CD4-positive, CD25-positive, alpha-beta regulatory T cell (primary cell): ENCODE results near the gene OR10D3. TPM values are rescaled to one million over a fixed set of nuclear protein-coding genes. Genes with fewer than 3 reads are reported as not detected.

Experiments used
- ATAC-seq, 2 donors: fragments of 150-1000 bp; cut with Tn5 transposase; one replicate each; pipeline ENCODE4 v1.10.0; 2021; ENCODE audit warnings: low read depth in 2 of 2, moderate number of reproducible peaks in 2 of 2, moderate library complexity in 1 of 2
- DNase-seq, 3 donors: peaks; one replicate each; pipeline versions ENCODE4 v3.0.0 to v3.0.0-alpha.2; 2012 to 2022; ENCODE audit warnings: mixed read lengths in 1 of 3
- H3K27ac ChIP-seq: one replicate; pipeline ENCODE4 v1.7.0; 2013; ENCODE audit warnings: mild to moderate bottlenecking, low read length; ENCODE audit not compliant: insufficient read depth, poor library complexity, severe bottlenecking
- H3K27me3 ChIP-seq: one replicate; pipeline ENCODE4 v1.7.0; 2013; ENCODE audit warnings: low read length; ENCODE audit not compliant: control insufficient read depth, insufficient read depth
- H3K36me3 ChIP-seq: one replicate; pipeline ENCODE4 v1.7.0; 2013; ENCODE audit warnings: mild to moderate bottlenecking, low read length, moderate library complexity; ENCODE audit not compliant: control insufficient read depth, insufficient read depth
- H3K4me1 ChIP-seq: 2 replicates; pipeline ENCODE4 v1.7.0; 2013; ENCODE audit warnings: mild to moderate bottlenecking, low read length; ENCODE audit not compliant: insufficient read depth, control insufficient read depth, poor library complexity, severe bottlenecking
- H3K4me3 ChIP-seq: one replicate; pipeline ENCODE4 v1.7.0; 2013; ENCODE audit warnings: low read depth, mild to moderate bottlenecking, low read length, moderate library complexity
- H3K9me3 ChIP-seq, 2 experiments: 1 replicate in 1 of 2; 2 replicates in 1 of 2; pipeline ENCODE4 v1.7.0; 2013; ENCODE audit warnings: low read length in 2 of 2, mild to moderate bottlenecking in 1 of 2, moderate library complexity in 1 of 2; ENCODE audit not compliant: control insufficient read depth in 2 of 2
- H3K27ac Mint-ChIP-seq, 3 donors: one replicate each; pipeline ENCODE4 v1.8.0; 2020 to 2022; ENCODE audit warnings: mild to moderate bottlenecking in 3 of 3, mixed read lengths in 3 of 3, moderate library complexity in 2 of 3
- H3K27me3 Mint-ChIP-seq: one replicate; pipeline ENCODE4 v1.8.0; 2022; ENCODE audit warnings: mild to moderate bottlenecking, mixed read lengths
- H3K36me3 Mint-ChIP-seq: one replicate; pipeline ENCODE4 v1.8.0; 2020; ENCODE audit warnings: mixed read lengths
- H3K4me1 Mint-ChIP-seq, 4 donors: one replicate each; pipeline ENCODE4 v1.8.0; 2020 to 2022; ENCODE audit warnings: mixed read lengths in 4 of 4, mild to moderate bottlenecking in 1 of 4
- H3K4me3 Mint-ChIP-seq, 4 donors: one replicate each; pipeline ENCODE4 v1.8.0; 2020 to 2022; ENCODE audit warnings: mild to moderate bottlenecking in 4 of 4, mixed read lengths in 4 of 4, moderate library complexity in 3 of 4
- H3K9me3 Mint-ChIP-seq, 7 donors: one replicate each; pipeline ENCODE4 v1.8.0; 2020 to 2022; ENCODE audit warnings: mixed read lengths in 7 of 7, mild to moderate bottlenecking in 3 of 7, moderate library complexity in 2 of 7
- polyA plus RNA-seq, 4 donors: library from polyadenylated mRNA; unstranded; fragments of 300-500 nt; fragmentation: Illumina TruSeq; gene quantifications; one replicate each; pipeline ENCODE4 v1.2.3, GENCODE V29; 2021
- total RNA-seq: library from RNA; stranded (reverse); gene quantifications from one replicate; pipeline ENCODE4 v1.2.3, GENCODE V29; 2022

The OR10D3 gene, protein sequence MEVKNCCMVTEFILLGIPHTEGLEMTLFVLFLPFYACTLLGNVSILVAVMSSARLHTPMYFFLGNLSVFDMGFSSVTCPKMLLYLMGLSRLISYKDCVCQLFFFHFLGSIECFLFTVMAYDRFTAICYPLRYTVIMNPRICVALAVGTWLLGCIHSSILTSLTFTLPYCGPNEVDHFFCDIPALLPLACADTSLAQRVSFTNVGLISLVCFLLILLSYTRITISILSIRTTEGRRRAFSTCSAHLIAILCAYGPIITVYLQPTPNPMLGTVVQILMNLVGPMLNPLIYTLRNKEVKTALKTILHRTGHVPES
- total RNA-seq (not detected), polyA plus RNA-seq (not detected)

DNA sequence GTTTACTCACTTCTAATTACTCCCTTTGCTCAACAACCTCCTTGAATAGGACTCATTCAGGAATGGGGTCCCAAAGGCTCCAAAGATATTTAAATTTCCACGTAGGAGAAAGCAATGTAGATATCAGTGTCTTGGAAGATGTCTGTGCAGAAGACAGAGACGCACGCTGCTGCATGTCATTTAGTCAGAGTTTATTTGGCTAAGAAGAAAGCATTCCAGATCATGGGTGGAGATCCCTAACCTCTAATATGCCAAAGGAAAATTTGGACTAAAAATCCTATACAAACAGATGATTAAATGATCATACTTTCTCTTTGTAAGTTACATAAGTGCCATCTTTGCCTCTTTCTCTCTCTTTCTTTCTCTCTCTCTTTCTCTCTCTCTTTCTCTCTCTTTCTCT, at the start of gene OR10D3:
Gene OR10D3 (plus strand): TSS at position 278 of the 400 bp plus-strand sequence. CDS start 1,925 bp downstream, outside the sequence.
- peaks cover 3% of the 10 kb centered on the region for H3K27me3 ChIP-seq
- H3K27ac ChIP-seq, result no peak within 1 kb of the TSS
- H3K36me3 ChIP-seq, result no peaks in the 10 kb centered on the region
- H3K4me3 ChIP-seq, result no peak within 1 kb of the TSS
- Mint-ChIP-seq H3K27me3 (peaks cover 4% of the 10 kb centered on the region), H3K36me3 (no peaks in the 10 kb centered on the region), H3K27ac (peak within 1 kb of the TSS in 1 of 3 donors; percentile 8), H3K4me1 (no peaks in the 10 kb centered on the region), H3K4me3 (no peak within 1 kb of the TSS), H3K9me3 (no peaks in the 10 kb centered on the region)
- no peaks in the 10 kb centered on the region for H3K9me3 ChIP-seq
- DNase-seq, result no peak
- no peaks in the 10 kb centered on the region for H3K4me1 ChIP-seq
- ATAC-seq, result no peak

DNA sequence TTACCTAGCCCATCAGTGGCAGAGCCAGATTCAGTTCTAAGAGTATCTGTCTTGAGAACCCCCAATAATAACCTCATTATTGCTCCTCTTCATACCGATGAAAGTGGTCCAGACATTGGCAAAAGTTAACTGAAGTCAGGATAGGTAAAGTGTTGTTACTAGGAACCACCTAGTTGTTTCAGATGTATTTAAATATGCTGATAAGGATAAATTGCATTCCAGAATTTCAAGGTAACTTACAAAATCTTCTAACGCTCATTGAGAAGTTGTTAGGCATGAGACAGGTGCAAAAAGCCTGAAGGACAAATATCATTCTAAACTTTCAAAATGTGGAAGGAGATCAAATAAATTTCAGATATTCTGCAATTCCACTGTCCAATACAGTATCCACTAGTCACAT, 40.1 kb upstream of the OR10D3 start:
- H3K9me3 Mint-ChIP-seq, result peaks cover 0 to 6% (median 0%) of the 10 kb centered on the region in 7 donors
- H3K27me3 Mint-ChIP-seq, result peaks cover 4% of the 10 kb centered on the region
- H3K4me1 ChIP-seq, result no peaks in the 10 kb centered on the region
- peaks cover 0 to 2% (median 0%) of the 10 kb centered on the region in 4 donors for H3K4me1 Mint-ChIP-seq
- H3K27ac ChIP-seq, result no peak overlapping the region
- H3K4me3 Mint-ChIP-seq, result no peak overlapping the region
- H3K27ac Mint-ChIP-seq, result no peak overlapping the region
- DNase-seq, result no peak
- no peak overlapping the region for H3K4me3 ChIP-seq
- H3K9me3 ChIP-seq, result no peaks in the 10 kb centered on the region
- H3K27me3 ChIP-seq, result no peaks in the 10 kb centered on the region
- ATAC-seq, result no peak
- peaks cover 7% of the 10 kb centered on the region for H3K36me3 ChIP-seq
- peaks cover 41% of the 10 kb centered on the region for H3K36me3 Mint-ChIP-seq

DNA sequence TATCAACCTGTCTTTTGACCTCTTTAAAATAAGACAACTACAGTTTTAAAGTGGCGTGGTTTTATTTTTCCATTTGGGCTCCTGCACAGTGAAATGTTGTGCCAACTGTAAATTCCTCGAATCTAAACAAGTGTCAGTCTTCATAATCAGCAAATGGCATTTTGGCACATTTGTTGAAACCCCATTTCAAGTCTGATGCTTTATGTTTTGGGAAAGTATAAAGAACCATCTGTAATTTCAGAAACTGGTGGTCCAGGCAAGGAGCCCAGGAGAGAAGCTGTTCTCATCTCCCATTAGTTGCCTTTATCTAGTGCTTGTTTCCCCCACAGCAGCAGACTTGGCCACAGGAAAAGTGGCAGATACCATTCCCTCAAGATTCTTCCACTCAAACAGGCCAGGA, 35.2 kb upstream of the OR10D3 start:
- Mint-ChIP-seq H3K9me3 (peaks cover 0 to 1% (median 0%) of the 10 kb centered on the region in 7 donors), H3K27ac (no peak overlapping the region), H3K4me1 (no peaks in the 10 kb centered on the region), H3K36me3 (peaks cover 12% of the 10 kb centered on the region), H3K4me3 (no peak overlapping the region), H3K27me3 (no peaks in the 10 kb centered on the region)
- DNase-seq (no peak), ATAC-seq (no peak)
- Histone ChIP-seq H3K4me1 (no peaks in the 10 kb centered on the region), H3K9me3 (no peaks in the 10 kb centered on the region), H3K27ac (no peak overlapping the region), H3K36me3 (peaks cover under 1% of the 10 kb centered on the region), H3K4me3 (no peak overlapping the region), H3K27me3 (no peaks in the 10 kb centered on the region)

DNA sequence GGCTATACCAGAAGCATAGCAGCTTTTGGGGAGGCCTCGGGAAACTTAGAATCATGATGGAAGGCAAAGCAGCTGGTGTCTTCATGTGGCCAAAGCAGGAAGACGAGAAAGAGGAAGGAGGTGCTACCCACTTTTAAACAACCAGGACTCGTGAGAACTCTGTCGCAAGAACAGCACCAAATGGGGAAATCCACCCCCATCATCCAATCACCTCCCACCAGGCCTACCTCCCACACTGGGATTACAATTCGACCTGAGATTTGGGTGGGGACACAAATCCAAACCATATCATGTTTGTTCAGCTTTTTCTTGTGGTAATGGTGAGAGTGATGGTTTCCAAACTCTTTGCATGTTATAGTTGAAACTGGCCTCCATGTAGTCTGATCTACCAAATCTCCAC, 32.5 kb upstream of the OR10D3 start:
- no peak overlapping the region for H3K4me3 ChIP-seq
- Mint-ChIP-seq H3K27ac (no peak overlapping the region), H3K36me3 (peaks cover 6% of the 10 kb centered on the region), H3K4me3 (no peak overlapping the region), H3K27me3 (peaks cover 4% of the 10 kb centered on the region), H3K4me1 (no peaks in the 10 kb centered on the region), H3K9me3 (peaks cover 0 to 1% (median 0%) of the 10 kb centered on the region in 7 donors)
- H3K4me1 ChIP-seq, result no peaks in the 10 kb centered on the region
- H3K9me3 ChIP-seq, result no peaks in the 10 kb centered on the region
- DNase-seq (no peak), ATAC-seq (no peak)
- H3K27ac ChIP-seq, result no peak overlapping the region
- no peaks in the 10 kb centered on the region for H3K27me3 ChIP-seq
- H3K36me3 ChIP-seq, result no peaks in the 10 kb centered on the region

DNA sequence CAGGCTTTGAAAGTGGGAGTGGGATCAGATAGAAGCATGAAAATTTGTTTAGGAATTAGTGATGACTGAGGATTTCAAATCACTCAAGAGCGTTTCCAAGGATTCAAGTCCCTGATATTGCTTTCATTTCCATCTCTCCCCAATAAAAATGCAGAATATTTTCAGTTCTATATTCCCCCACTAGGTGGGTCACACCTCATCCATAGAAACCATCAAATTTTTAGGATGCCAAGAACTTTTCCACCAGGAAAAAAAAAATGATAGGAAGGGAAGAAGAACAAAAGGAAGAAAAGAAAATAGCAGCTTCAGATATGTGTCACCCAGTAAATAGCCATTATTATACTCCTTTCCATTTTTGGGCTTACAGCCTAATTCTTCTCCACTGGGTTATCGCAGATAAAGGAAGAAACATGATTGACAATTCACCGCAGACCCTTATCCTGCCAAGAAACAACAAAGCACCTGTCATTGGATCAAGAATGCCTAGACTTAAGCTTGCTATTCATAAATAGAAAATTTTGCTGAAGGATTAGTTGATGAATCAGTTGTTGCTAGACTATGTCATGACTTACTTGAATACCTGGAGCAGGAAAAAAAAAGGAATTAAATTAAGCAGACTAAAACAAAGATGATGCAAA, 30.3 kb upstream of the OR10D3 start:
- H3K27ac ChIP-seq, result no peak overlapping the region
- H3K4me1 ChIP-seq, result no peaks in the 10 kb centered on the region
- Mint-ChIP-seq H3K36me3 (no peaks in the 10 kb centered on the region), H3K27me3 (peaks cover 4% of the 10 kb centered on the region), H3K27ac (no peak overlapping the region), H3K4me1 (no peaks in the 10 kb centered on the region), H3K9me3 (peaks cover 0 to 1% (median 0%) of the 10 kb centered on the region in 7 donors), H3K4me3 (no peak overlapping the region)
- DNase-seq, result no peak
- H3K27me3 ChIP-seq, result no peaks in the 10 kb centered on the region
- ATAC-seq, result no peak
- H3K9me3 ChIP-seq, result no peaks in the 10 kb centered on the region
- H3K36me3 ChIP-seq, result no peaks in the 10 kb centered on the region
- no peak overlapping the region for H3K4me3 ChIP-seq

DNA sequence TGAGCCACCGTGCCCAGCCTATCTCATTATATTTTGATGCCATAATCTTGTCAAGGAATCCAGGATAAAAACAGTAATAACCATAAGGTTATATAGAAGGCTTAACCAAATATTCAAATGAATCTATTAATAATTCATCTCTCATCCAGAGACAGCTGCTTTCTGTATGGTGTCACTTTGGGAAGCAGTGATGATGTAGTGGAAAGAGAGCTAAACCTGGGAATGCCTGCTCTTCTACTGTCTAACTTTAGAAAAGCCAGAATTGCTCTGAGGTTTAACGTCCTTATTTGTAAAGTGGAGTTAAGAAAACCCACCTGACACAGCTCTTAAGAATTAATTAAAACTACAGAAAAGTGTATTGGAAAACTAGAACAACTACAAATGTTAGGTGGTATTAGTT, 29.3 kb upstream of the OR10D3 start:
- peaks cover 0 to 2% (median 0%) of the 10 kb centered on the region in 7 donors for H3K9me3 Mint-ChIP-seq
- no peak overlapping the region for H3K4me3 ChIP-seq
- no peaks in the 10 kb centered on the region for H3K36me3 ChIP-seq
- H3K27me3 ChIP-seq, result no peaks in the 10 kb centered on the region
- no peak overlapping the region for H3K27ac ChIP-seq
- H3K27me3 Mint-ChIP-seq, result peaks cover 4% of the 10 kb centered on the region
- no peak for DNase-seq
- no peak for ATAC-seq
- no peaks in the 10 kb centered on the region for H3K36me3 Mint-ChIP-seq
- no peaks in the 10 kb centered on the region for H3K4me1 Mint-ChIP-seq
- H3K27ac Mint-ChIP-seq, result no peak overlapping the region
- H3K4me1 ChIP-seq, result no peaks in the 10 kb centered on the region
- H3K9me3 ChIP-seq, result no peaks in the 10 kb centered on the region
- no peak overlapping the region for H3K4me3 Mint-ChIP-seq

DNA sequence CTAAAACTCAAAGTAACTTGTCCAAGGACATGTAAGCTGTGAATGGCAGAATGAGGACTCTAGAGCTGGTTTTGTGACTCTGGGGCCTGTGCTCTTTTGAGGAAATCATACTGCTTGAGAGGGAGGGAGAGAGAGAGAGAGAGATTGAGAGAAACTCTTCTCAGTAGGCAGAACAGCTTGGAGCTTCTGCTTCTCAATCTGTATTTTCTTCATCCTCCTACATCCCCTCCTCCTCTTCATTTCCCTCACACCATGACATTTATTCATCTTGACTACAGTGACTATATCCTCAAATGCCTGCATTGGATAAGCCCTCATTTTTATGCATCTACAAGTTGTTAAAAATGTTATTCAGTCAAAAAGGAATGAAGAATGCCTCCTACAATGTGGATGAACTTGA, 23.7 kb upstream of the OR10D3 start:
- no peaks in the 10 kb centered on the region for H3K4me1 ChIP-seq
- H3K36me3 ChIP-seq, result no peaks in the 10 kb centered on the region
- no peak overlapping the region for H3K4me3 ChIP-seq
- no peaks in the 10 kb centered on the region for H3K36me3 Mint-ChIP-seq
- no peaks in the 10 kb centered on the region for H3K27me3 ChIP-seq
- H3K9me3 ChIP-seq, result no peaks in the 10 kb centered on the region
- no peak overlapping the region for H3K27ac ChIP-seq
- peaks cover 0 to 3% (median 0%) of the 10 kb centered on the region in 7 donors for H3K9me3 Mint-ChIP-seq
- H3K27me3 Mint-ChIP-seq, result no peaks in the 10 kb centered on the region
- ATAC-seq (no peak), DNase-seq (no peak)
- no peak overlapping the region for H3K27ac Mint-ChIP-seq
- H3K4me1 Mint-ChIP-seq, result no peaks in the 10 kb centered on the region
- H3K4me3 Mint-ChIP-seq, result no peak overlapping the region

DNA sequence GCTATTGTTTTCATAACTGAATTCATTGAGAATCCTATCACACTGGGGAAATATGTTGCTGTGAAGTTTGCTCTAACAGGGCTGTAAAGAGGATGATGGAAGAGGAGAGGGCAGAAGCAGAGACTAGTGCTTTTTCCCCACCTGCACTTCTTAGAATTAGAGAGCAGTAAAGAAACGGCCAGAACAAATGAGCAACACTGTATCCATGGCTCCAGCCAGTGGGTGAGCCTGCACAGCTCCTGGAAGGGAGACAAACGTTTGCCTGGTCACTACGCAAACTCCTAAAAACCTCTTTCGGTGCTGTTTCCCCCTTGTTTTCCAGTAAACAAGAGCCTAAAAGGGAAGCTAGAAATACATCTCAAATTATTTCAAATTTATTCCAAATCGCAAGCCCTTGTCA, 22.2 kb upstream of the OR10D3 start:
- Mint-ChIP-seq H3K36me3 (no peaks in the 10 kb centered on the region), H3K27ac (no peak overlapping the region), H3K9me3 (peaks cover 0 to 3% (median 0%) of the 10 kb centered on the region in 7 donors), H3K4me1 (no peaks in the 10 kb centered on the region), H3K4me3 (no peak overlapping the region), H3K27me3 (no peaks in the 10 kb centered on the region)
- Histone ChIP-seq H3K36me3 (no peaks in the 10 kb centered on the region), H3K4me3 (no peak overlapping the region), H3K27ac (no peak overlapping the region), H3K27me3 (no peaks in the 10 kb centered on the region), H3K4me1 (no peaks in the 10 kb centered on the region), H3K9me3 (no peaks in the 10 kb centered on the region)
- ATAC-seq, result no peak
- no peak for DNase-seq
